Right lobe of liver (tissue), 6 donors: ENCODE results near the gene SLC50A1. TPM values are rescaled to one million over a fixed set of nuclear protein-coding genes. Genes with fewer than 3 reads are reported as not detected.

Source experiments
- ATAC-seq, 4 donors: fragments of 200-7000 bp; cut with Tn5 transposase; one replicate each; pipeline ENCODE4 v1.9.1; 2020; ENCODE audit warnings: mild to moderate bottlenecking in 4 of 4, moderate library complexity in 4 of 4
- DNase-seq, 3 donors: peaks; one replicate each; pipeline ENCODE4 v3.0.0-alpha.2; 2020
- H3K27ac ChIP-seq, 3 donors: fragments of 200-600 bp; one replicate each; pipeline ENCODE4 v1.8.0; 2022
- H3K27me3 ChIP-seq, 2 donors: fragments of 200-600 bp; one replicate each; pipeline ENCODE4 v1.8.0; 2022
- H3K36me3 ChIP-seq, 4 donors: fragments of 200-600 bp; sonication (generic) in 1 of 4; one replicate each; pipeline versions ENCODE4 v1.5.1 to v1.8.0; 2017 to 2022; ENCODE audit warnings: control low read depth in 1 of 4
- H3K4me1 ChIP-seq, 4 donors: fragments of 200-600 bp; sonication (generic) in 1 of 4; one replicate each; pipeline versions ENCODE4 v1.5.1 to v1.8.0; 2017 to 2022; ENCODE audit warnings: control low read depth in 1 of 4
- H3K4me3 ChIP-seq, 3 donors: fragments of 200-600 bp; one replicate each; pipeline ENCODE4 v1.8.0; 2022
- H3K9me3 ChIP-seq, 4 donors: fragments of 200-600 bp; sonication (generic) in 1 of 4; one replicate each; pipeline versions ENCODE4 v1.5.1 to v1.8.0; 2017 to 2022; ENCODE audit warnings: control low read depth in 1 of 4
- CTCF ChIP-seq, 4 donors: fragments of 200-600 bp in 3 of 4; fragments of 450-650 bp in 1 of 4; IDR thresholded peaks; one replicate each; pipeline versions ENCODE4 v1.5.1 to v1.8.0; 2016 to 2022; ENCODE audit warnings: antibody characterized with exemption in 4 of 4, mild to moderate bottlenecking in 2 of 4
- POLR2A ChIP-seq: fragments of 450-650 bp; IDR thresholded peaks from one replicate; pipeline ENCODE4 v1.6.1; 2017; ENCODE audit warnings: antibody characterized with exemption, mild to moderate bottlenecking
- WGBS: methylation state at CpG from one replicate; pipeline ENCODE4 v1.1.6; 2018; ENCODE audit warnings: low coverage, low lambda C conversion rate; ENCODE audit not compliant: insufficient coverage; ENCODE audit errors: missing lambda C conversion rate; 5-methylcytosine and 5-hydroxymethylcytosine counted together
- intact Hi-C, 2 donors: fragments of 100-400 bp; cut with DNase I; formaldehyde crosslinking; loops; one replicate each; pipeline versions ENCODE4 v1.11.2 to v1.14.1; 2022
- total RNA-seq, 6 experiments: library from RNA; depleted of rRNA in 2 of 6; stranded (reverse); fragments of >200 nt in 2 of 6; fragmentation: NEBNext Ultra II Directional in 3 of 6; extraction: Animal tissue kit (Norgen Biotek cat#: 25700) in 3 of 6; gene quantifications; one replicate each; pipeline versions ENCODE4 v1.1.0 to v1.2.4, GENCODE V29; 2016 to 2023
- donor health status: DM: no; HTN: yes; CAD: no.
- donor health status: DM: no; HTN: no; CAD: no.
- donor health status: DM: no; HTN: no; CAD: no.
- donor health status: DM: no; HTN: yes; CAD: no.
- donor health status: DM: no; HTN: yes; CAD: no.

Gene SLC50A1
- total RNA-seq, 6 experiments from 2014 or later = 16.2 to 28.1 (median 24.4) TPM

GRCh38 chr1:155181371-155182051 lies 45.9 kb downstream of the SLC50A1 start:
- peak in 2 of 3 donors; percentile 40 to 43 for DNase-seq
- no peaks in the 10 kb centered on the region for H3K9me3 ChIP-seq
- no peaks in the 10 kb centered on the region for H3K4me1 ChIP-seq
- ATAC-seq = no peak
- H3K27ac ChIP-seq = no peak overlapping the region
- H3K27me3 ChIP-seq = no peaks in the 10 kb centered on the region
- H3K4me3 ChIP-seq = no peak overlapping the region
- WGBS = 87% methylated on average over 14 of the region's 18 CpGs
- no peaks in the 10 kb centered on the region for H3K36me3 ChIP-seq
- intact Hi-C loops = no loop called here
- TF ChIP-seq CTCF (IDR thresholded peaks at IDR 0.05) (no peak), POLR2A (no peak)

GRCh38 chr1:155182052-155182550 lies 46.4 kb downstream of the SLC50A1 start:
- 76% methylated on average over 5 of the region's 7 CpGs for WGBS
- ATAC-seq (no peak), DNase-seq (no peak)
- intact Hi-C loops = no loop called here
- no peaks in the 10 kb centered on the region for H3K4me1 ChIP-seq
- no peaks in the 10 kb centered on the region for H3K36me3 ChIP-seq
- H3K27ac ChIP-seq = no peak overlapping the region
- H3K9me3 ChIP-seq = no peaks in the 10 kb centered on the region
- no peak for TF ChIP-seq CTCF (IDR thresholded peaks at IDR 0.05)
- no peak for TF ChIP-seq POLR2A
- H3K27me3 ChIP-seq = no peaks in the 10 kb centered on the region
- H3K4me3 ChIP-seq = no peak overlapping the region

- TF ChIP-seq POLR2A = no peak
- TF ChIP-seq CTCF (IDR thresholded peaks at IDR 0.05) = no peak
- no peaks in the 10 kb centered on the region for H3K36me3 ChIP-seq
- H3K9me3 ChIP-seq = no peaks in the 10 kb centered on the region
- intact Hi-C loops = no loop called here
- H3K4me3 ChIP-seq = no peak overlapping the region
- WGBS = 79% methylated on average over 12 of the region's 20 CpGs
- no peak overlapping the region for H3K27ac ChIP-seq
- no peaks in the 10 kb centered on the region for H3K27me3 ChIP-seq
- no peaks in the 10 kb centered on the region for H3K4me1 ChIP-seq
- ATAC-seq (no peak), DNase-seq (peak in 2 of 3 donors; percentile 10 to 53)
These were observed 48.1 kb downstream of the SLC50A1 start for GRCh38 chr1:155183775-155184221.

- Histone ChIP-seq H3K27me3 (no peaks in the 10 kb centered on the region), H3K9me3 (no peaks in the 10 kb centered on the region), H3K4me1 (no peaks in the 10 kb centered on the region), H3K27ac (no peak overlapping the region), H3K4me3 (no peak overlapping the region), H3K36me3 (no peaks in the 10 kb centered on the region)
- intact Hi-C loops = no loop called here
- DNase-seq (peak in 2 of 3 donors; percentile 15 to 49), ATAC-seq (no peak)
- TF ChIP-seq POLR2A (no peak), CTCF (IDR thresholded peaks at IDR 0.05) (no peak)
- WGBS = 100% methylated on average over 3 of the region's 4 CpGs
These were observed 48.7 kb downstream of the SLC50A1 start for GRCh38 chr1:155184351-155184811.
